HepG2 (cell line): ENCODE data around the gene TEAD3. TPM values are rescaled to one million over a fixed set of nuclear protein-coding genes. Genes with fewer than 3 reads are reported as not detected.

ENCODE experiments used
- AKAP8 ChIP-seq: sonication (generic); formaldehyde crosslinking; IDR thresholded peaks from 2 replicates; pipeline ENCODE4 v1.5.1; 2020; ENCODE audit warnings: mild to moderate bottlenecking, missing genetic modification reagents
- ARNT2 ChIP-seq: sonication (generic); formaldehyde crosslinking; IDR thresholded peaks from 2 replicates; pipeline ENCODE4 v1.8.0; 2022; ENCODE audit warnings: mild to moderate bottlenecking, low read depth, missing genetic modification reagents, moderate library complexity
- DZIP1 ChIP-seq: sonication (generic); formaldehyde crosslinking; IDR thresholded peaks from 2 replicates; pipeline ENCODE4 v1.5.0; 2020; ENCODE audit warnings: mild to moderate bottlenecking, missing genetic modification reagents
- FOSL1 ChIP-seq: sonication (generic); formaldehyde crosslinking; IDR thresholded peaks from 2 replicates; pipeline ENCODE4 v1.9.0; 2021; ENCODE audit warnings: missing genetic modification reagents, borderline replicate concordance
- HNF1A ChIP-seq, 2 experiments: sonication (generic) in 1 of 2; formaldehyde crosslinking in 1 of 2; IDR thresholded peaks; 2 replicates each; pipeline versions ENCODE4 v1.4.0 to v1.6.1; 2016 to 2020; ENCODE audit warnings: borderline replicate concordance in 1 of 2, low read depth in 1 of 2, mild to moderate bottlenecking in 1 of 2, missing genetic modification reagents in 1 of 2
- LBX2 ChIP-seq: sonication (generic); formaldehyde crosslinking; IDR thresholded peaks from 2 replicates; pipeline ENCODE4 v1.5.0; 2020; ENCODE audit warnings: missing genetic modification reagents, mild to moderate bottlenecking, borderline replicate concordance
- POLR2AphosphoS5 ChIP-seq: IDR thresholded peaks from 2 replicates; pipeline ENCODE4 v1.6.1; 2012; ENCODE audit warnings: low read depth, low read length
- SNAI1 ChIP-seq: sonication (generic); formaldehyde crosslinking; IDR thresholded peaks from 2 replicates; pipeline ENCODE4 v1.5.0; 2020; ENCODE audit warnings: mild to moderate bottlenecking, missing genetic modification reagents, borderline replicate concordance
- SRSF1 ChIP-seq: fragments of 200-400 bp; formaldehyde crosslinking; optimal IDR thresholded peaks from 2 replicates; pipeline ENCODE3; 2017; ENCODE audit warnings: mild to moderate bottlenecking, low read depth, low read length, moderate library complexity
- SSRP1 ChIP-seq: IDR thresholded peaks from 2 replicates; pipeline ENCODE4 v1.6.1; 2016; ENCODE audit warnings: control low read depth
- ZFX ChIP-seq: sonication (generic); formaldehyde crosslinking; IDR thresholded peaks from 2 replicates; pipeline ENCODE4 v1.4.0; 2020; ENCODE audit warnings: mild to moderate bottlenecking, low read depth, missing genetic modification reagents, moderate library complexity
- ZNF207 ChIP-seq: fragments of 450-650 bp; IDR thresholded peaks from 2 replicates; pipeline ENCODE4 v1.6.1; 2016; ENCODE audit warnings: antibody characterized with exemption, borderline replicate concordance
- ZNF253 ChIP-seq: sonication (generic); formaldehyde crosslinking; IDR thresholded peaks from 2 replicates; pipeline ENCODE4 v1.8.0; 2022; ENCODE audit warnings: mild to moderate bottlenecking, missing genetic modification reagents, borderline replicate concordance
- ZNF687 ChIP-seq: sonication (generic); formaldehyde crosslinking; IDR thresholded peaks from 2 replicates; pipeline ENCODE4 v1.5.1; 2020; ENCODE audit warnings: mild to moderate bottlenecking, missing genetic modification reagents, moderate library complexity
- ZNF75D ChIP-seq: sonication (generic); formaldehyde crosslinking; IDR thresholded peaks from 2 replicates; pipeline ENCODE4 v1.8.1; 2023; ENCODE audit warnings: missing genetic modification reagents, mild to moderate bottlenecking, borderline replicate concordance
- polyA plus RNA-seq, 8 experiments: library from polyadenylated mRNA; depleted of rRNA in 3 of 8; stranded (reverse) in 7 of 8; unstranded in 1 of 8; fragments of >200 nt; fragmentation: Illumina TruSeq in 4 of 8; extraction: Trizol in 4 of 8; gene quantifications; 2 replicates each; pipeline versions ENCODE4 v1.2.1 to v1.2.3, GENCODE V29; 2011 to 2016; ENCODE audit warnings: low read depth in 4 of 8, missing spikeins in 1 of 8, mixed read lengths in 1 of 8; ENCODE audit not compliant: insufficient read depth in 1 of 8
- total RNA-seq, 5 experiments: library from RNA; depleted of rRNA; stranded (reverse); fragments of >200 nt; fragmentation: Illumina TruSeq; extraction: Trizol; gene quantifications; 2 replicates each; pipeline ENCODE4 v1.2.3, GENCODE V29; 2016; ENCODE audit warnings: low read depth in 1 of 5

The TEAD3 gene
- total and polyA plus RNA-seq, 2 of the 13 experiments (the other 11 are each of a cell fraction or from before 2014, with no cell fraction given): 15.1 to 16.5 TPM

GRCh38 chr6:35468980-35469750, 27.7 kb downstream of the TEAD3 start (continued):
- TF ChIP-seq ZNF687 (CRISPR knock-in tag): no peak
- no peak for TF ChIP-seq ZFX (CRISPR knock-in tag)
- TF ChIP-seq DZIP1 (CRISPR knock-in tag): peak; percentile 25; the same call in 1 of the 2 replicates
- peak; percentile 69; the same call in 1 of the 2 replicates for TF ChIP-seq SNAI1 (CRISPR knock-in tag)
- TF ChIP-seq ZNF253 (CRISPR knock-in tag): 0 out of 2 replicates have a peak, but pooled peaks have one; percentile 40
- TF ChIP-seq LBX2 (CRISPR knock-in tag): no peak
- peak; percentile 4 for TF ChIP-seq SRSF1
- TF ChIP-seq HNF1A (IDR thresholded peaks at IDR 0.05; ENCODE audit: low read depth): 0 out of 2 replicates have a peak, but pooled peaks have one; percentile 6
- TF ChIP-seq HNF1A (CRISPR knock-in tag; IDR thresholded peaks at IDR 0.05; ENCODE audit: borderline replicate concordance): no peak
- TF ChIP-seq ZNF207: no peak
- TF ChIP-seq AKAP8: peak; percentile 76
- 0 out of 2 replicates have a peak, but pooled peaks have one; percentile 67 for TF ChIP-seq ZNF75D (CRISPR knock-in tag)
- TF ChIP-seq SSRP1 (CRISPR knock-in tag): peak; percentile 12; the same call in 1 of the 2 replicates
- TF ChIP-seq POLR2AphosphoS5: peak; percentile 59
- TF ChIP-seq ARNT2 (CRISPR knock-in tag): peak; percentile 15; the same call in 1 of the 2 replicates
- no peak for TF ChIP-seq FOSL1 (CRISPR knock-in tag)
